ENCODE results near the gene ARHGAP9. TPM values are rescaled to one million over a fixed set of nuclear protein-coding genes. Genes with fewer than 3 reads are reported as not detected.

Gene ARHGAP9
- total RNA-seq, 1 experiment from 2014 or later: 0.92 TPM

DNA sequence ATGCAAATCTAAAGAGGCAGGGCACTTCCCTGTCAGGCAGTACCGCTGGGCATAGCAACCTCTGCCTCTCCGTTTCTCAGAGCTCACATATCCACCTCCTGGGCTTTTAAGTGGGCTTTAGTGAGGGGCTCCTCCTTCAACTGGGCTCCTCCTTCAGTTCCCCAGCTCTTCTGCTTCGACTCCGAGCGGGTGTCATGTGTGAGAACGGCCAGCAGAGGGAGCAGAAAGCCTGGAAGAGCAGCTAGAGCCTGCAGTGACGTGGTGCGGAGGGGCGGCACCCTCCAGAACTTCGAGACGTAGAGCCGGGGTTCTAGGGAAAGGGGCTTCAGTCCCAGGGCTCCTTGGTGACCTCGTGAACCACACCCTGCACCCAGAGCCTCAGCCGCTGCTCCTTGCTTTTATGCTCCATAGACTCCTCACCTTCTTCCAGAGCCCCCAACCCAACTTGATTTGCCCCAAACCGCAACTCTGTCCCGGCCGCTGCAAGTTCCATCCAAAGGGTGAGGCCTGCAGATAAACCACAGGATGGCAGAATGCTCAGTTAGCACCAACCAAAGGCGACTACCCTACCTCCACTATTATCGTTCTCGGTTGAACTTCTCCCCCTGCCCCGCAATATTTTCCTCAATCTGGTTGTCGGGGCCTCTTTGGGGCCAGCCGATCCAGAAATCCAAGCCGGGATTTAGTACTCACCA, 20.5 kb downstream of the ARHGAP9 start:
- TF ChIP-seq POLR2AphosphoS5 (IDR thresholded peaks at IDR 0.05; ENCODE audit: low read depth, low read length): no peak
- TF ChIP-seq, protein P1, sequence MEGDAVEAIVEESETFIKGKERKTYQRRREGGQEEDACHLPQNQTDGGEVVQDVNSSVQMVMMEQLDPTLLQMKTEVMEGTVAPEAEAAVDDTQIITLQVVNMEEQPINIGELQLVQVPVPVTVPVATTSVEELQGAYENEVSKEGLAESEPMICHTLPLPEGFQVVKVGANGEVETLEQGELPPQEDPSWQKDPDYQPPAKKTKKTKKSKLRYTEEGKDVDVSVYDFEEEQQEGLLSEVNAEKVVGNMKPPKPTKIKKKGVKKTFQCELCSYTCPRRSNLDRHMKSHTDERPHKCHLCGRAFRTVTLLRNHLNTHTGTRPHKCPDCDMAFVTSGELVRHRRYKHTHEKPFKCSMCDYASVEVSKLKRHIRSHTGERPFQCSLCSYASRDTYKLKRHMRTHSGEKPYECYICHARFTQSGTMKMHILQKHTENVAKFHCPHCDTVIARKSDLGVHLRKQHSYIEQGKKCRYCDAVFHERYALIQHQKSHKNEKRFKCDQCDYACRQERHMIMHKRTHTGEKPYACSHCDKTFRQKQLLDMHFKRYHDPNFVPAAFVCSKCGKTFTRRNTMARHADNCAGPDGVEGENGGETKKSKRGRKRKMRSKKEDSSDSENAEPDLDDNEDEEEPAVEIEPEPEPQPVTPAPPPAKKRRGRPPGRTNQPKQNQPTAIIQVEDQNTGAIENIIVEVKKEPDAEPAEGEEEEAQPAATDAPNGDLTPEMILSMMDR (IDR thresholded peaks at IDR 0.05): peak; percentile 95
- in situ Hi-C loops (cut with HindIII; ENCODE audit: low pct_unique_long_range_greater_than_20kb, low sequenced_read_pairs): no loop called here

DNA sequence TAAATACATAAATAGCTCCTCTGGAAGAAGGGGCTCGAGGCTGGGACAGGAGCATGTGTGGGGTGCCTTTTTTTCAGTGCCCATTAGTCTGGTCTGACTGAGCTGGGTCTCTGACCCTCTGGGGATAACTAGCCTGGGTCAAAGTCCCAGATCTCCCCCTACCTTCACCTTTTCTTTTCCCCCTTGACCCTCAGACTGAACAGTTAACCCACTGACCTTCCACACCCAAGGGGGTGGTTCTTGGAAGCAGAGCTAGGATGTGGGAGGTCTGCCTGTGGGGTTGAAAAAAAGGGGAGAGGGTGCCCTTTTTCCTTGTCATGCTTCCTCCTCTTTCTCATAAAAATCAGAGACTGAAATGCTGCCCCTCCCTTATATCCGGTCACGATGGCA, 21.0 kb downstream of the ARHGAP9 start:
- no peaks in the 10 kb centered on the region for H3K9me3 ChIP-seq (ENCODE audit: control insufficient read depth, insufficient read depth, low read depth, low read length)
- H3K36me3 ChIP-seq (ENCODE audit: control insufficient read depth, insufficient read depth, low read length): no peaks in the 10 kb centered on the region
- intact Hi-C loops (cut with micrococcal nuclease; ENCODE audit: unreplicated experiment) (loop anchor here (5.0 kb wide), 1 partner anchor 164 kb away; no protein-coding TSS in a partner anchor), in situ Hi-C loops (cut with HindIII; ENCODE audit: low pct_unique_long_range_greater_than_20kb, low sequenced_read_pairs) (no loop called here)
- H3K4me1 ChIP-seq (ENCODE audit: control insufficient read depth, insufficient read depth, low read length): peaks cover 15% of the 10 kb centered on the region
- peak overlapping the region; percentile 89 for H3K27ac ChIP-seq (ENCODE audit: low read length)
- no peaks in the 10 kb centered on the region for H3K27me3 ChIP-seq (ENCODE audit: control insufficient read depth, insufficient read depth, low read length)
- no peak for DNase-seq (ENCODE audit: low read depth, low spot score)
- TF ChIP-seq, protein P1 (IDR thresholded peaks at IDR 0.05): no peak
- TF ChIP-seq POLR2AphosphoS5 (IDR thresholded peaks at IDR 0.05; ENCODE audit: low read depth, low read length) (no peak), TCF7L2 (IDR thresholded peaks at IDR 0.05; ENCODE audit: low read depth, low read length) (no peak), SIN3A (IDR thresholded peaks at IDR 0.05; ENCODE audit: borderline replicate concordance, insufficient read depth, low read depth, low read length) (no peak)
- TF ChIP-seq, protein P2, sequence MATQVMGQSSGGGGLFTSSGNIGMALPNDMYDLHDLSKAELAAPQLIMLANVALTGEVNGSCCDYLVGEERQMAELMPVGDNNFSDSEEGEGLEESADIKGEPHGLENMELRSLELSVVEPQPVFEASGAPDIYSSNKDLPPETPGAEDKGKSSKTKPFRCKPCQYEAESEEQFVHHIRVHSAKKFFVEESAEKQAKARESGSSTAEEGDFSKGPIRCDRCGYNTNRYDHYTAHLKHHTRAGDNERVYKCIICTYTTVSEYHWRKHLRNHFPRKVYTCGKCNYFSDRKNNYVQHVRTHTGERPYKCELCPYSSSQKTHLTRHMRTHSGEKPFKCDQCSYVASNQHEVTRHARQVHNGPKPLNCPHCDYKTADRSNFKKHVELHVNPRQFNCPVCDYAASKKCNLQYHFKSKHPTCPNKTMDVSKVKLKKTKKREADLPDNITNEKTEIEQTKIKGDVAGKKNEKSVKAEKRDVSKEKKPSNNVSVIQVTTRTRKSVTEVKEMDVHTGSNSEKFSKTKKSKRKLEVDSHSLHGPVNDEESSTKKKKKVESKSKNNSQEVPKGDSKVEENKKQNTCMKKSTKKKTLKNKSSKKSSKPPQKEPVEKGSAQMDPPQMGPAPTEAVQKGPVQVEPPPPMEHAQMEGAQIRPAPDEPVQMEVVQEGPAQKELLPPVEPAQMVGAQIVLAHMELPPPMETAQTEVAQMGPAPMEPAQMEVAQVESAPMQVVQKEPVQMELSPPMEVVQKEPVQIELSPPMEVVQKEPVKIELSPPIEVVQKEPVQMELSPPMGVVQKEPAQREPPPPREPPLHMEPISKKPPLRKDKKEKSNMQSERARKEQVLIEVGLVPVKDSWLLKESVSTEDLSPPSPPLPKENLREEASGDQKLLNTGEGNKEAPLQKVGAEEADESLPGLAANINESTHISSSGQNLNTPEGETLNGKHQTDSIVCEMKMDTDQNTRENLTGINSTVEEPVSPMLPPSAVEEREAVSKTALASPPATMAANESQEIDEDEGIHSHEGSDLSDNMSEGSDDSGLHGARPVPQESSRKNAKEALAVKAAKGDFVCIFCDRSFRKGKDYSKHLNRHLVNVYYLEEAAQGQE (IDR thresholded peaks at IDR 0.05; ENCODE audit: insufficient read depth in 1 of 2, low read depth in 2 of 2, low read length in 1 of 2): no peak
- no peak for ATAC-seq
- peak overlapping the region; percentile 72 to 73 for H3K4me3 ChIP-seq (ENCODE audit: low read depth in 2 of 2, low read length in 2 of 2)
- ChIA-PET CTCF (interaction anchor here (0.6 to 1.2 kb wide), 6 partner anchors 8 to 277 kb away, joined by 3 to 6 read pairs (median 3); no protein-coding TSS in a partner anchor), POLR2A (interaction anchor here (0.7 kb wide), 1 partner anchor 407 kb away, joined by 8 read pairs; no protein-coding TSS in a partner anchor)
- BruUV-seq (replicated peaks): no TSS peak

More for the DNA sequence above, 20.5 kb downstream of the ARHGAP9 start:
- Histone ChIP-seq H3K27ac (ENCODE audit: low read length) (peak overlapping the region; percentile 89), H3K4me1 (ENCODE audit: control insufficient read depth, insufficient read depth, low read length) (peaks cover 15% of the 10 kb centered on the region), H3K9me3 (ENCODE audit: control insufficient read depth, insufficient read depth, low read depth, low read length) (no peaks in the 10 kb centered on the region), H3K36me3 (ENCODE audit: control insufficient read depth, insufficient read depth, low read length) (no peaks in the 10 kb centered on the region), H3K27me3 (ENCODE audit: control insufficient read depth, insufficient read depth, low read length) (no peaks in the 10 kb centered on the region), H3K4me3 (ENCODE audit: low read depth in 2 of 2, low read length in 2 of 2) (peak overlapping the region; percentile 72 to 73)
- CTCF ChIA-PET: interaction anchor here (0.6 to 1.2 kb wide), 8 partner anchors 9 to 276 kb away, joined by 3 to 8 read pairs (median 4); no protein-coding TSS in a partner anchor
- no TSS peak for BruUV-seq (replicated peaks)
- peak; percentile 73 for ATAC-seq
- peak; percentile 91 for DNase-seq (ENCODE audit: low read depth, low spot score)
- intact Hi-C loops (cut with micrococcal nuclease; ENCODE audit: unreplicated experiment): loop anchor here (5.0 kb wide), 1 partner anchor 163 kb away; no protein-coding TSS in a partner anchor
- POLR2A ChIA-PET: no interaction called here
